NCI-H1694 treated with DMSO at 0.1 percent for 48 hours (cell line): ENCODE measurements around the gene EGFLAM.
A peak's percentile ranks its signal among the peaks of the same experiment; 100 is the strongest.
"Not testable (repeated sequence)": the region's sequence is repeated elsewhere in the genome, so short reads cannot be mapped to it uniquely, and the experiment has no call there.

ENCODE experiments used
- DNase-seq: peaks from one replicate; lab custom pipeline; 2025; lab: John Stamatoyannopoulos, UW

Gene EGFLAM

GRCh38 chr5:38376404-38376803 is 118.0 kb downstream of the EGFLAM start:
- no peak for DNase-seq

GRCh38 chr5:38378579-38378978 is 120.2 kb downstream of the EGFLAM start:
- no peak for DNase-seq

- DNase-seq = no peak
These were observed 121.1 kb downstream of the EGFLAM start for GRCh38 chr5:38379350-38379937.

- no peak for DNase-seq
These were observed 122.2 kb downstream of the EGFLAM start for GRCh38 chr5:38380537-38380936.

- no peak for DNase-seq
These were observed 123.0 kb downstream of the EGFLAM start for GRCh38 chr5:38381361-38381760.

GRCh38 chr5:38382898-38383297 is 124.5 kb downstream of the EGFLAM start:
- DNase-seq = peak; percentile 51

- DNase-seq = no peak
These were observed 125.3 kb downstream of the EGFLAM start for GRCh38 chr5:38383701-38384100.

GRCh38 chr5:38384396-38384795 is 126.0 kb downstream of the EGFLAM start:
- no peak for DNase-seq

GRCh38 chr5:38387161-38387560 is 128.8 kb downstream of the EGFLAM start:
- DNase-seq = no peak

- no peak for DNase-seq
These were observed 135.3 kb downstream of the EGFLAM start for GRCh38 chr5:38393636-38394035.

- no peak for DNase-seq
These were observed 138.4 kb downstream of the EGFLAM start for GRCh38 chr5:38396766-38397165.

GRCh38 chr5:38400365-38400764 is 142.0 kb downstream of the EGFLAM start:
- no peak for DNase-seq

GRCh38 chr5:38401145-38401544 is 142.8 kb downstream of the EGFLAM start:
- DNase-seq = no peak

GRCh38 chr5:38403406-38403805 is 145.0 kb downstream of the EGFLAM start:
- DNase-seq = no peak

- no peak for DNase-seq
These were observed 145.7 kb downstream of the EGFLAM start for GRCh38 chr5:38403877-38404635.

GRCh38 chr5:38404667-38405276 is 146.4 kb downstream of the EGFLAM start:
- DNase-seq = no peak

GRCh38 chr5:38408446-38409198 is 150.3 kb downstream of the EGFLAM start:
- no peak for DNase-seq

GRCh38 chr5:38410304-38410990 is 152.1 kb downstream of the EGFLAM start:
- DNase-seq = no peak

- DNase-seq = no peak
These were observed 155.3 kb downstream of the EGFLAM start for GRCh38 chr5:38413696-38414095.

GRCh38 chr5:38414348-38414747 is 156.0 kb downstream of the EGFLAM start:
- DNase-seq = no peak

GRCh38 chr5:38415772-38416171 is 157.4 kb downstream of the EGFLAM start:
- DNase-seq = not testable (repeated sequence)

- DNase-seq = peak; percentile 25
These were observed 159.3 kb downstream of the EGFLAM start for GRCh38 chr5:38417658-38418017.
